ENCODE measurements around the gene FAM117B. TPM values are rescaled to one million over a fixed set of nuclear protein-coding genes. Genes with fewer than 3 reads are reported as not detected.
"Not testable (repeated sequence)": the region's sequence is repeated elsewhere in the genome, so short reads cannot be mapped to it uniquely, and the experiment has no call there.

Gene FAM117B
- total RNA-seq, 1 donor from 2014 or later, result 1.4 TPM

DNA sequence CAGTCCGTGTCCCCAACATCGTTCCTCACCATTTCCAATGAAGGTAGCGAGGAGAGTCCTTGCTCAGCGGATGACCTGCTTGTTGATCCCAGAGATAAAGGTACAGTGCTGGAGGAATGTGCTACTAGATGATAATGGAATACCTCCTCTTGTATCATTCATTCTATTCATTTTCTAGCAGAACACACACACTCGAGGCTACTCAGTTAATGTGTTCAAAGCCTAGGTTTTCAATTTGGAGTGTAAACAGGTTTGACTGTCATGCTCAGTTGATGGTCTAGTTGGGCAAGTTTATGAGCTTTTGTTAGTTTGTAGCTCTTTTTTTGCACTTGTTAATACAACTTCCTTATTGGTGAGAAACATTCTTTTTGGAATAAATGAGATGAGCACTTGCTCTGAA is 122.6 kb downstream of the FAM117B start:
- no peak for DNase-seq (ENCODE audit: low read depth in 2 of 2)

GRCh38 chr2:202758128-202758527 is 123.4 kb downstream of the FAM117B start:
- DNase-seq (ENCODE audit: low read depth in 2 of 2), result no peak

DNA sequence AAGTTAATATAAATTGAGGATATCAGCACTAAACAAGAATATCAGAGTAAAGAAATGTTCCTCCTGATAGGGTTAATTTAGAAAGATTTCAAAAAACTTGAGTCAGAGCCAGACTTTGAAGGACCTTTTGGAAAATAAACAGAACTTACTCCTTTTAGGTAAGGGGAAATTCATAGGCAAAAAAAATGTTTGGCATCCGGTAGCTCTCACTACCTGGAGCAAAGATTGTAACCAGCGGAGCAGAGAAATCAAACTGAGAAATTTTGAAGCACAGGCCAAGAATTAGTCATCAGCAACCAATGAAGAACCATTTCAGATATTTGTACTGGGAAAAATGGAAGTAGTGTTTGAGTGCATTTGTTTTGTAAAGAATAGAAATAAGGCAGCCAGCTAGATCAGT is 123.8 kb downstream of the FAM117B start:
- DNase-seq (ENCODE audit: low read depth in 2 of 2), result no peak

DNA sequence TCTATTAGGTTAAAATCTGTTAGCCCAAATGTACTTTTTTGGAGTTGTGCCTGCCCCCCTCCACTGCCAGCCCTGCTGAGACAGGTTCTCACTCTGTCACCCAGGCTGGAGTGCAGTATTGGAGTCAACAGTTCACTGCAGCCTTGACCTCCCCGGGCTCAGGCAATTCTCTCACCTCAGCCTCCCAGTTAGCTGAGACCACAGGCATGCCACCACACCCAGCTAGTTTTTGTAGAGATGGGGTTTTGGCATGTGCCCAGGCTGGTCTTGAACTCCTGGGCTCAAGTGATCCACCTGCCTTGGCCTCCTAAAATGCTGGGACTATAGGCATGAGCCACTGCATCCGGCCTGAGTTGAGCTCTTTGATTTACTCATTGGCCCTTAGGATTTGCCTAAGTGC is 126.1 kb downstream of the FAM117B start:
- no peak for DNase-seq (ENCODE audit: low read depth in 2 of 2)

GRCh38 chr2:202762556-202762955 is 127.8 kb downstream of the FAM117B start:
- DNase-seq (ENCODE audit: low read depth in 2 of 2), result no peak

- no peak for DNase-seq (ENCODE audit: low read depth in 2 of 2)
Measured at GRCh38 chr2:202763916-202764315, 129.1 kb downstream of the FAM117B start.

DNA sequence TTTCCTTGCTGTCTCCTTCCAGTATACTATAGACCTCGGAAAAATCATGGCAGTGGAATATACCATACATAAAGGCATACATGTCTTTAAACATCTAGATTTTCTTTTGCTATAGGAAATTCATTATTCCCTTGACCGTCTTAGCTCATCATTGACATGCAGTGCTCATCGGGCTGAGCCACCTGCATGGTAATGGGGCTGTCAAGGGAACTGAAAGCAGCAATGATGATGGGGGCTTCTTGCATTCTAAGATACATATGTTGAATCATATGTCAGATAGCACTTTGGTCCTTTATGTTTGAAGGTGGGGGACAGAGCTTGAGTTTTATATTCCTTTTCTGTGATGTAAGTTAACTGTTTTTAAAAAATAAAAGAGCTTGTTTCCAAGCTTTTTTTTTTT is 130.2 kb downstream of the FAM117B start:
- no peak for DNase-seq (ENCODE audit: low read depth in 2 of 2)

DNA sequence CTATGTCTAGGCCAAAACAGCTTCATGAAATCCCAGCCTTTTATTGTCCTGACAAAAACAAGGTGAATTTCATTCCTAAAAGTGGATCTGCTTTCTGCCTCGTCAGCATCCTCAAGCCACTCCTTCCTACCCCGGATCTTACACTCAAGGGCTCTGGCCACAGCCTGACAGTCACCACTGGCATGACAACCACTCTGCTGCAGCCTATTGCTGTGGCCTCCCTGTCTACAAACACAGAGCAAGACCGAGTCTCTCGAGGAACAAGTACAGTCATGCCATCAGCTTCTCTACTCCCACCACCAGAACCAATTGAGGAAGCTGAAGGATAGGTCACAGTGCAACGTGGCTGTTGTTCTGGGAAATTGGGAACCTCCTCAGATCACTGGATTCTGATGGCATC is 130.7 kb downstream of the FAM117B start:
- no peak for DNase-seq (ENCODE audit: low read depth in 2 of 2)

DNA sequence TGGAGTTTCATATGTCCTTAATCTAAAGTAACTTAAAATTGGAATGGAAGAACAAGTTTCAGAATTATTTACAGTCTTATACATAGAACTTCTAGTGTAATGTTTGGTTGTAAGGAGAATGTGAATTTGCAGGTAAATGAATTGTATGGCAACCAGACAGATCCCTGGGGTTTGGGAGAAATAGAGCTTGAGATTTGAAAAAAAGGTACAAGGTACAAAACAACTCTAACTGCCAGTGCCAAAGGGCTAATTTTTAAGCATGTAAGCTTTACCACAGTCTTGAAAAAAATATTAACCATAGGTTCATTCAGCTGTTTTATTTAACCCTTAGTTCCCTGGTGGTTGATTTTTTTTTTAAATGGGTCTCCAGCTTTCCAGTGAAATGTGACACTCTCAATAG is 133.5 kb downstream of the FAM117B start:
- DNase-seq (ENCODE audit: low read depth in 2 of 2), result no peak

DNA sequence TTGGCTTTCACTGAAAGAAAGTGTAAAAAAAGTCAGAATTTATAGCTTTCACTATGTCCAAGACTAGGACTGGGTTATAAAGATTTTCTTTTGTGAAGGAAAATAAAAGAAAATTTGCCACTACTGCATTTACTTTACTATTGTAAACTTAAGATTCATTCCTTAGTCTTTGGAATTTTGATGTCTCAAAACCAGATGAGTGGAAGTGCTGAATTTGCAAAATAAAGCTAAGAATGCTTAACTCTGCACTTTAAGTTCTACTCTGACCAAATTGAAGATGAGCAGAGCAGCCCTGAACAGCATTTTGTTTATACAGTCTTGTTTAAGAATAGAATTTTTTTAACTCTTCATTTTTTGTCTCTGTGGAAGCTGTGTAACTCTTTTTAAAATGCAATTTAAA is 134.4 kb downstream of the FAM117B start:
- DNase-seq (ENCODE audit: low read depth in 2 of 2), result no peak

DNA sequence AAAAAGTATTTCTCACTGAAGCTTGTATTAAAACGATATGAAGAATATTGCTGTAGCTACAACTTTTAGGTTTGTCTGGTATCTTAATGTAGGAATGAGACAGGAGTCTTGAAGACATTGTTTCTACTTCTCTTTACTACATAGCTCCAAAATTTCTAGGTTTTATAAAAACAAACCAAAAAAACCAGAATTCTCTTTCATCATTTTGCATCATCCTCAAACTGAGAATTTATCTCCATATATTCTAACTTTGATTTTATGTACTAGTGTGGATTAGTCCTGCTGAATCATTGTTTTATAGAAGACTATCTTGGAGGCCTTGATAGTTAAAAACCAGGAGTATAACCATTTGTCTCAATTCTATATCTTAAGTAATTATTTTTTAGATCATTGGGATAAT is 136.6 kb downstream of the FAM117B start:
- DNase-seq (ENCODE audit: low read depth in 2 of 2), result no peak

DNA sequence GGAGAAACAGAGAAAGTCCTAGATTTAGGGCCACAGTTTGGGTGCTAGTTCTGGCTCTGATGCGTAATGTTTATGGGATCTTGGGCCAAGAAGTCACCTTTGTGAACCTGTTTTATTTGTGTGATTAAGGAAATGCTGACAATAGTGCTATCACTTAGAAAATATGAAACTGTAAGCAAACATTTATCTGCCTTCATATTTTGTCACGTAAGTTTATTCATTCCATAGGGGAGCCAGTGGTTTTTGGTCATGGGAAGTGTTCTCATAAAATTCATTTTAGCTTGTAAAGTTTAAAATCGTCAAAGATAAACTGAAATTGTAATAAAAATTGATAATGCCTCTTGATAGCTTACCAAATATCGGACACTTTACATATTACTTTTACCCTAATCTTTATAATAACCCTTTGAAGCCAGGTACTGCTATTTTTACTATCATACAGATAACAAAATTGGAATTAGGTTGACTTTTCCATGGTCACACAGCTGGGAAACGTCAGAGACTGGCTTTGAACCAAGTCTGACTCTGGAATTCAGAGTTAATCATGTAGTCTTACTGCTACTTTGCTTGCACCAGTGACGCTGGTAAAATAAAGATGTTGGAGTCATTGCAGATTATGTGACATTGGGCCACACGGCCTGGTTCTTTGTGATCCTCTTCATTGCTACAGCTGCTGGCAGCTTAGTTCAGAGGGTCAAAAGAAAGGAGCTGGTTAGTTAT is 137.1 kb downstream of the FAM117B start:
- no peak for DNase-seq (ENCODE audit: low read depth in 2 of 2)

DNA sequence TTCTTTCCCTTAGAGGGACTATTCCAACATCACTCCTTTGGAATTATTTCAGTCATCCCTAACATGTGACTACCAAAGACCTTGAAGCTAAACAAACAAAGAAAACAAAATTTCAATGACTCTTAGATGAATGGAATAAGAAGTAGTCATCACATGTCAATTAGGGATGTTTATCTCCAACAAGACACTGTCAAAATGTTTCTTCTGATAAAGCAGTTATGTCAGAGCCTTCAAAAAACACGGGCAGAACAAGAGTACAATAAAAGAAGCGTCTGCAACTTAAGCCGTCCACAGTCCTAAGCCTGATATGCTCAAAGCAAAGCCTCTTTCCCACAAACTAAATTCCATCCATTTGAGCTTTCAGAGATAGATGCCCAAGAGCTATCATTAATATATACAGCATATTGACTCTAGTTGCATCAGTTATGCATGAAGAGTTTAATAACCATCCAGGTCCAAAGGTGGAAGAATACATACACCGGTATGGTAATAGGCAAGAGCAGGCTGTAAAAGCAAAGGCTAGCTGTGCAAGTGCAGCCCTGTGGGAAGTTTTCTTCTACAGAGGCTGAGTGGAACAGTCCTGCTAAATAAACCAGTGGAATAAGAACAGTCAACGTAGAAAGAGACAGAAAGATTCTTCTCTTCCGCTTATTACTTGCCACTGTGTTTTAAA is 138.7 kb downstream of the FAM117B start:
- DNase-seq (ENCODE audit: low read depth in 2 of 2), result no peak

DNA sequence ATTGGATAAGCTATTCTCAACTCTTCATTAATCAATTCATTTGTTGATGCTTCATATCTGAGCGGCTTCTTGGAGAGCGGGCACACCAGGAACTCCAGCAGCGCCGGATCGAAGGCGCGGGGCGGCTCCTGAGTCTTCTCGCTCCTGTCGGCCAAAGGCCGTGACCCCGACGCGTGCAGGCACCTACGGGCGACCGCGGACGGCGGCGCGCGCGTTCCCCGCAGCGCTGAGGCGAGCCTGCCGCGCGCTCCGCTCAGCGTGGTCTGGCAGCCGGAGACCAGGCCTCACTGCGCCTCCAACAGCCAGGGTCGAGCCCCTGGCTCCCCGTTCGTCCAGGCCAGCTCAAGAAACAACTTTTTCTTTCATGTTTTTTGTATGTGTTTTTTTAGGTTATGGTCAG is 139.3 kb downstream of the FAM117B start:
- DNase-seq (ENCODE audit: low read depth in 2 of 2), result no peak

DNA sequence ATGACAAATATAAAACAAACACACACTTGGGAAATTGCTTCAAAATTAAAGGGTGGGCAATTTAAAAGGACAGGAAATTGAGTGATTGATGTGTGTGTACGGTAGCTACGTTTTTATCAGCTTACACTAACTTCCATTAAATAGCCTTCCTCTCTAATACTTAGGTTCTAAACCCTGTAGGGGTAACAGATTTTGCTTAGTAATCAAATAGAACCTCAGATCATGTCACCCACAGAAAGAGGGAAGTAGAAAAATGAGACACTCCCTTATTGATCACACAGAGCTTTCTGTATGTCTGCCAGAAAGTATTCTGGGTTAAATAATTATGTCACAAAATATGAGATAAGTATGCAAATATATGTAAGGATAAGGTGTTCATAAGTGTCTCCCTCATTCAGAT is 143.4 kb downstream of the FAM117B start:
- no peak for DNase-seq (ENCODE audit: low read depth in 2 of 2)

DNA sequence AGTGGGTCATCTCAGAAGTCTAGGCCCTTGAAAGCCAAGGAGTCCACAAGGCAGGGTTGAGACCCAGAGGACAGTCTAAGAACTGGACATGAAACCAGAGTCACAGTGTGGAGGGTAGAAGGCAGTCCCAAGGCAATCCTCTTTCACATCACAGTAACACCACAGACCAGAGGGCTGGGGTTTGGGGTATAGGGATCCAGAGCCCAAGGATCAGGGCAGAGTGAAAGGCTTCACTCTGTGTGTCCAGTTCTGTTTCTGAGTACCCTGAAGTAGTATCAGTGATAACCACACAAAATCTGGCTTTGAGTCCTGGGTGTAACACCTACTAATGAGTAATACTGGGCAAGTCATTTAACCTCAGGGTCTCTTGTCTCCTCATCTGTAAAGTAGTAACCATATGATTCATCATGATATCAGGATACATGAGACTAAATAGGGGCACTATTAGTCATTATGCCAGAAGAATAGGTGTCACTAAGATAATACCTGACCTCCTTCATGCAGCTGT is 145.8 kb downstream of the FAM117B start:
- DNase-seq (ENCODE audit: low read depth in 2 of 2), result peak in 1 of 2 donors; percentile 41

DNA sequence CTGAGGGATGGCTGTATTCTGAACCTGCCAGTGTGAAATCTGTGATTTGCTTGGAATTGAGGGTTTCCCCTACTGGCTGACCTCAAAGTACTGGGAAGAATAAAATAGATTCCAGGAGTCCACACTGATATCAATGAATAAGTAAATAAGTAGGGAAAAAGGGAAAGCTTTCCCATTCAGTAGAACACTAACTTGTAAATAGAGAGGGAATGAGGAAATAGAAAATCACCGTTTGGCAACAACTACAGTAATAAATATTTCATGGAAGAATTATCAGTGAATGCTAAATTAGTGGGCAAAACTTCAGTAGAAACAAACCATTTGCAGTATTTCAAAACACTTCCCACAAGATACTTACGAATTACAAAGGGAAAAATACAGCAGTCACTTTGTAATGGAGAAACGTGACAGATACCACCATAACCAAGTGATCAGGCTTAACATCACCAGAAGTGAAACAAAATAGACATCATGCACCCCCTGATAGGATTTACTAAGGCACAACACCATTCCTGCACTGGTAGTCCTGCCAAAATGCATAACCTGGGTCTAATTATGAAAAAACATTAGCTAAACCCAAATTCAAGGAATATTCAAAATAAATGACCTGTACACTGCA is 148.3 kb downstream of the FAM117B start:
- DNase-seq (ENCODE audit: low read depth in 2 of 2), result no peak

DNA sequence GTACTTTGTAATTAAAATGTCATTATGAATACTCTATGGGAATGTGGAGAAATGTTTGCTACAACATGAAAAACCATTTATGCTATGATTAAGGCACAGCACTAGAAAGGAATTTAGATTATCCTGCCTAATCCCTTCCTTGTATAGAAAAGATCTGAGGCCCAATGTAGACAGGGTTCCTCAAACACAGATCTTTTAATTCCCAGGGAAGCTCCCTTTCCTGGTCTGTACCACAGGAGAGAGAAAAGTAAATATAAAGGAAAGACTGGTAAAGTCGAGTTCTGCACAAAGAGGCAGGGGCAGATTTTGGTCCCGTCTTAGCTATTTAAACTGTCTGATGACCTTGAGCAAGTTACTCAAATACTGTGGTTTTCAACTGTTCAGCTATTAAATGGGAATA is 152.1 kb downstream of the FAM117B start:
- no peak for DNase-seq (ENCODE audit: low read depth in 2 of 2)

DNA sequence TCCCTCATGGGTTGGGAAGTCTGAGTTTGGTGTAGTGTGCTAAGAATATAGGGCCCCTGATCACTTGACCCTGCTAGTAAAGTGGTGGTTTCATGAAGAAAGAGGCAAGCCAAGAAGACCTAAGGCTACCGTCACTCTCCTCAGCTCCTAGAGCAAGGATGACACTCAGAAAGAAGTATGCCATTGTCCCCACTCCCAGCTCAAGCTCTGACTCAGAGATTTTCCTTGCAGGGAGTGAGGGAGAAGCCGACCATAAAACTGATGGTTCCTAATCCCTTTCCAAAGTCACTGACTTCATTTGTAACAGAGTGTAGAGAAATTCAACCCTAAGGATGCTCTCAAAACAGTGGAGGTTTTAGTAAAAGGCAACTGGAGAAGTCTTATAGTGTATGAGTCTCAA is 155.9 kb downstream of the FAM117B start:
- no peak for DNase-seq (ENCODE audit: low read depth in 2 of 2)

DNA sequence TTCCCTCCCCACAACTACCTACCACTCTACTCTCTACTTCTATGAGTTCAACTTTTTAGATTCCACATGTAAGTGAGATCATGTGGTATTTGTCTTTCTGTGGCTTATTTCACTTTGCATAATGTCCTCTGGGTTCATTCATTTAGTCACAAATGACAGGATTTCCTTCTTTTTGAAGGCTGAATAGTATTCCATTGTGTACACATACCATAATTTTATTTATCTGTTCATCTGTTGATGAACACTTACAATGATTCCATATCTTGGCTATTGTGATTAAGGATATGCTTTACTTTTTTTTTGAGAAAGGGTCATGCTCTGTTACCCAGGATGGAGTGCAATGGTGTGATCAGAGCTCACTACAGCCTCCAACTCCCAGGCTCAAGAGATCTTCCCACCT is 163.2 kb downstream of the FAM117B start:
- no peak for DNase-seq (ENCODE audit: low read depth in 2 of 2)

GRCh38 chr2:202805911-202806310 is 171.1 kb downstream of the FAM117B start:
- DNase-seq (ENCODE audit: low read depth in 2 of 2), result not testable (repeated sequence)

GRCh38 chr2:202807431-202808138 is 172.8 kb downstream of the FAM117B start:
- DNase-seq (ENCODE audit: low read depth in 2 of 2), result peak; percentile 24 to 80
